H1 (cell line): ENCODE results near the gene CLDN16. TPM values are rescaled to one million over a fixed set of nuclear protein-coding genes. Genes with fewer than 3 reads are reported as not detected.

Experiments used
- CTCF ChIA-PET: fragments of 300-600 bp; sonication (Branson Sonifier 250); formaldehyde crosslinking; loops from one replicate; lab custom pipeline; 2021; ENCODE audit not compliant: partially characterized antibody; lab: Charles Lee
- POLR2A ChIA-PET: fragments of 300-600 bp; sonication (Branson Sonifier 250); formaldehyde crosslinking; loops from one replicate; lab custom pipeline; 2021; ENCODE audit warnings: inconsistent platforms; ENCODE audit not compliant: partially characterized antibody; lab: Charles Lee
- DNase-seq, 2 experiments: peaks; one replicate each; pipeline versions ENCODE4 v3.0.0 to v3.0.0-alpha.2; 2010 to 2022; ENCODE audit warnings: low spot score in 2 of 2, low read depth in 1 of 2, mixed read lengths in 1 of 2
- FAIRE-seq: peaks from 2 replicates; lab custom pipeline; 2011; peaks lifted over from hg19 to GRCh38; lab: Jason Lieb, UNC
- H2AFZ ChIP-seq: 2 replicates; pipeline ENCODE4 v1.8.1; 2012; ENCODE audit warnings: low read length, inconsistent platforms
- H2AK5ac ChIP-seq: 2 replicates; pipeline ENCODE4 v1.6.1; 2013; ENCODE audit warnings: low read depth, low read length
- H2BK120ac ChIP-seq: replicated peaks from 2 replicates; pipeline ENCODE3; 2013; ENCODE audit warnings: low read depth, low read length, inconsistent platforms
- H2BK12ac ChIP-seq: 2 replicates; pipeline ENCODE4 v1.6.1; 2013; ENCODE audit warnings: low read depth, low read length
- H2BK15ac ChIP-seq: 2 replicates; pipeline ENCODE4 v1.6.1; 2013; ENCODE audit warnings: low read length
- H2BK20ac ChIP-seq: 2 replicates; pipeline ENCODE4 v1.6.1; 2013; ENCODE audit warnings: low read length
- H2BK5ac ChIP-seq: 2 replicates; pipeline ENCODE4 v1.6.1; 2013; ENCODE audit warnings: low read depth, low read length
- H3K14ac ChIP-seq: 2 replicates; pipeline ENCODE4 v1.6.1; 2013; ENCODE audit warnings: inconsistent platforms; ENCODE audit not compliant: insufficient read length
- H3K18ac ChIP-seq: 2 replicates; pipeline ENCODE4 v1.6.1; 2013; ENCODE audit warnings: low read length; ENCODE audit errors: extremely low read depth
- H3K23ac ChIP-seq: 2 replicates; pipeline ENCODE4 v1.6.1; 2013; ENCODE audit warnings: inconsistent platforms; ENCODE audit not compliant: insufficient read length
- H3K23me2 ChIP-seq: 2 replicates; pipeline ENCODE4 v1.6.1; 2013; ENCODE audit warnings: low read depth, low read length
- H3K27ac ChIP-seq: 2 replicates; pipeline ENCODE4 v1.6.1; 2011; ENCODE audit warnings: low read depth, low read length, inconsistent platforms
- H3K27me3 ChIP-seq, 4 experiments: replicated peaks in 1 of 4; 1 replicate in 1 of 4; 2 replicates in 3 of 4; pipeline versions ENCODE4 v1.6.1 to v1.8.1; 2011 to 2013; ENCODE audit warnings: low read length in 3 of 4, mild to moderate bottlenecking in 3 of 4, inconsistent platforms in 2 of 4, mixed read lengths in 2 of 4, moderate library complexity in 1 of 4; ENCODE audit not compliant: control insufficient read depth in 3 of 4, insufficient read depth in 3 of 4; ENCODE audit errors: extremely low read depth in 1 of 4
- H3K36me3 ChIP-seq, 4 experiments: 2 replicates each; pipeline versions ENCODE4 v1.6.1 to v1.8.1; 2011 to 2013; ENCODE audit warnings: mild to moderate bottlenecking in 4 of 4, low read length in 3 of 4, moderate library complexity in 2 of 4, control low read depth in 1 of 4, inconsistent platforms in 1 of 4; ENCODE audit not compliant: insufficient read depth in 4 of 4, control insufficient read depth in 2 of 4
- H3K4ac ChIP-seq: replicated peaks from 2 replicates; pipeline ENCODE3; 2013; ENCODE audit warnings: low read length, low read depth, mixed read lengths, inconsistent platforms; ENCODE audit not compliant: insufficient read length
- H3K4me1 ChIP-seq, 4 experiments: replicated peaks in 1 of 4; 1 replicate in 1 of 4; 2 replicates in 3 of 4; pipeline versions ENCODE4 v1.6.1 to v1.8.1; 2011 to 2013; ENCODE audit warnings: low read length in 3 of 4, inconsistent platforms in 2 of 4, mixed read lengths in 1 of 4; ENCODE audit not compliant: insufficient read depth in 4 of 4, control insufficient read depth in 3 of 4
- H3K4me2 ChIP-seq, 2 experiments: 2 replicates each; pipeline versions ENCODE4 v1.6.1 to v1.8.1; 2011 to 2013; ENCODE audit warnings: low read depth in 2 of 2, low read length in 2 of 2, control low read depth in 1 of 2, inconsistent platforms in 1 of 2, mild to moderate bottlenecking in 1 of 2; ENCODE audit not compliant: insufficient read depth in 1 of 2
- H3K4me3 ChIP-seq, 4 experiments: fragments of 200-600, 300-600 bp in 1 of 4; sonication (generic), shearing (Covaris generic), sonication (Bioruptor Twin) in 1 of 4; 2 replicates each; pipeline versions ENCODE4 v1.5.1 to v1.8.1; 2011 to 2016; ENCODE audit warnings: low read length in 4 of 4, low read depth in 3 of 4, control low read depth in 2 of 4, inconsistent platforms in 2 of 4, mild to moderate bottlenecking in 2 of 4, mixed read lengths in 1 of 4, moderate library complexity in 1 of 4; ENCODE audit not compliant: insufficient read depth in 2 of 4; ENCODE audit errors: extremely low read depth in 1 of 4
- H3K56ac ChIP-seq: replicated peaks from 2 replicates; pipeline ENCODE3; 2013; ENCODE audit warnings: low read depth, mild to moderate bottlenecking, mixed read lengths, low read length, inconsistent platforms; ENCODE audit not compliant: insufficient read length
- H3K79me1 ChIP-seq: 2 replicates; pipeline ENCODE4 v1.6.1; 2013; ENCODE audit warnings: low read depth, low read length, control low read depth
- H3K79me2 ChIP-seq, 2 experiments: 2 replicates each; pipeline versions ENCODE4 v1.6.1 to v1.8.1; 2012 to 2013; ENCODE audit warnings: low read length in 2 of 2, mild to moderate bottlenecking in 2 of 2, inconsistent platforms in 1 of 2; ENCODE audit not compliant: insufficient read depth in 2 of 2, control insufficient read depth in 1 of 2
- H3K9ac ChIP-seq, 4 experiments: replicated peaks in 1 of 4; 1 replicate in 1 of 4; 2 replicates in 3 of 4; pipeline versions ENCODE4 v1.6.1 to v1.8.1; 2011 to 2013; ENCODE audit warnings: low read depth in 3 of 4, low read length in 3 of 4, control low read depth in 2 of 4, mild to moderate bottlenecking in 2 of 4, moderate library complexity in 2 of 4, inconsistent platforms in 1 of 4; ENCODE audit errors: extremely low read depth in 1 of 4
- H3K9me3 ChIP-seq, 2 experiments: 2 replicates each; pipeline versions ENCODE4 v1.6.1 to v1.8.1; 2012 to 2013; ENCODE audit warnings: mild to moderate bottlenecking in 2 of 2, moderate library complexity in 2 of 2, control low read depth in 1 of 2, inconsistent platforms in 1 of 2, low read depth in 1 of 2, low read length in 1 of 2, mixed read lengths in 1 of 2; ENCODE audit not compliant: insufficient read depth in 2 of 2
- H4K20me1 ChIP-seq, 2 experiments: replicated peaks in 1 of 2; 2 replicates each; pipeline versions ENCODE3 to v1.8.1; 2011 to 2013; ENCODE audit warnings: inconsistent platforms in 2 of 2, low read length in 2 of 2, mild to moderate bottlenecking in 1 of 2; ENCODE audit not compliant: insufficient read depth in 2 of 2, control insufficient read depth in 1 of 2
- H4K5ac ChIP-seq: 2 replicates; pipeline ENCODE4 v1.6.1; 2013; ENCODE audit warnings: low read length, low read depth, mixed read lengths, inconsistent platforms; ENCODE audit not compliant: insufficient read length
- H4K8ac ChIP-seq: 2 replicates; pipeline ENCODE4 v1.8.0; 2013; ENCODE audit warnings: mild to moderate bottlenecking, moderate library complexity, low read length, inconsistent platforms; ENCODE audit not compliant: insufficient read depth; ENCODE audit errors: extremely low read depth
- H4K91ac ChIP-seq: replicated peaks from 2 replicates; pipeline ENCODE3; 2013; ENCODE audit warnings: low read length, mixed read lengths, inconsistent platforms; ENCODE audit not compliant: insufficient read length
- ATF2 ChIP-seq: IDR thresholded peaks from 2 replicates; pipeline ENCODE4 v1.6.1; 2012; ENCODE audit warnings: low read length, inconsistent platforms
- CEBPB ChIP-seq: IDR thresholded peaks from 2 replicates; pipeline ENCODE4 v1.6.1; 2012; ENCODE audit warnings: low read depth, low read length
- CHD2 ChIP-seq: IDR thresholded peaks from 2 replicates; pipeline ENCODE4 v1.6.1; 2012; ENCODE audit warnings: low read length, improper control_type of control experiment
- GTF2F1 ChIP-seq: IDR thresholded peaks from 2 replicates; pipeline ENCODE4 v1.6.1; 2012; ENCODE audit warnings: low read depth, low read length, improper control_type of control experiment, borderline replicate concordance
- POU5F1 ChIP-seq: IDR thresholded peaks from 2 replicates; pipeline ENCODE4 v1.6.1; 2011; ENCODE audit warnings: low read depth, mild to moderate bottlenecking, low read length, moderate library complexity
- RAD21 ChIP-seq, 2 experiments: IDR thresholded peaks in 1 of 2; conservative IDR thresholded peaks in 1 of 2; 2 replicates each; pipeline ENCODE4 v1.6.1; 2011; ENCODE audit warnings: low read depth in 2 of 2, low read length in 2 of 2, improper control_type of control experiment in 1 of 2, inconsistent platforms in 1 of 2, mild to moderate bottlenecking in 1 of 2, moderate library complexity in 1 of 2
- WGBS, 2 experiments: shearing (Covaris generic) in 1 of 2; methylation state at CpG; one replicate each; pipeline versions ENCODE4 v1.1.6 to v1.1.7; 2013 to 2015; ENCODE audit warnings: low lambda C conversion rate in 2 of 2, mixed read lengths in 2 of 2, inconsistent platforms in 1 of 2, low coverage in 1 of 2, missing lambda C conversion rate in 1 of 2; ENCODE audit not compliant: insufficient replicate concordance in 2 of 2, insufficient coverage in 1 of 2, insufficient read length in 1 of 2; ENCODE audit errors: extremely low coverage in 1 of 2, missing lambda C conversion rate in 1 of 2; 5-methylcytosine and 5-hydroxymethylcytosine counted together
- polyA plus RNA-seq, 7 experiments: library from polyadenylated mRNA; depleted of rRNA in 3 of 7; stranded (reverse) in 5 of 7; unstranded in 2 of 7; fragments of >200 nt in 5 of 7; fragments of 200-250 nt in 2 of 7; gene quantifications; 1 replicate in 5 of 7; 2 replicates in 1 of 7; 4 replicates in 1 of 7; pipeline versions ENCODE4 v1.2.1 to v1.2.3, GENCODE V29; 2011 to 2013; ENCODE audit warnings: missing spikeins in 2 of 7, mixed read lengths in 2 of 7
- total RNA-seq: library from RNA; stranded (reverse); fragmentation: NEBNext Ultra II Directional; extraction: Animal tissue kit (Norgen Biotek cat#: 25700); gene quantifications from 2 replicates; pipeline ENCODE4 v1.2.1, GENCODE V29; 2021

CLDN16 gene
- total and polyA plus RNA-seq, 2 of the 8 experiments (the other 6 are each of a cell fraction or from before 2014, with no cell fraction given) = not detected

GRCh38 chr3:190424478-190425439, 36.8 kb downstream of the CLDN16 start:
- Histone ChIP-seq H3K36me3 (no peaks in the 10 kb centered on the region), H4K5ac (no peak overlapping the region), H3K9ac (no peak overlapping the region), H3K18ac (no peak overlapping the region), H3K9me3 (no peaks in the 10 kb centered on the region), H2BK12ac (no peak overlapping the region), H3K27ac (no peak overlapping the region), H3K56ac (no peak overlapping the region), H3K27me3 (no peaks in the 10 kb centered on the region), H3K79me2 (no peaks in the 10 kb centered on the region), H2BK5ac (no peak overlapping the region), H3K14ac (no peak overlapping the region), H3K23me2 (no peaks in the 10 kb centered on the region), H2BK15ac (no peak overlapping the region), H2BK20ac (no peak overlapping the region), H2AFZ (no peak overlapping the region), H2AK5ac (no peak overlapping the region), H4K20me1 (no peaks in the 10 kb centered on the region), H3K23ac (no peak overlapping the region), H4K8ac (no peak overlapping the region), H3K4me2 (no peak overlapping the region), H3K4ac (no peak overlapping the region), H2BK120ac (no peak overlapping the region), H3K4me1 (no peaks in the 10 kb centered on the region), H4K91ac (no peak overlapping the region), H3K79me1 (no peaks in the 10 kb centered on the region), H3K4me3 (no peak overlapping the region)
- CTCF ChIA-PET = interaction anchor here (0.6 to 4.3 kb wide), 26 partner anchors 8 to 478 kb away, joined by 3 to 22 read pairs (median 4); partner anchors contain the start of genes CLDN1 and CLDN16
- peak; percentile 43 to 79 for DNase-seq
- peak; percentile 90 for FAIRE-seq
- 44% methylated on average over 16 of the region's 16 CpGs; no CpG with 5 or more reads in 1 of the 2 experiments for WGBS, 2 experiments
- POLR2A ChIA-PET = no interaction called here
- TF ChIP-seq RAD21 (IDR thresholded peaks at IDR 0.05 in 1 of 2, conservative IDR thresholded peaks at IDR 0.05 in 1 of 2; ENCODE audit: low read depth in 2 of 2, low read length in 2 of 2) (peak; percentile 66 to 72), CEBPB (peak; percentile 39; the same call in 1 of the 2 replicates), GTF2F1 (no peak), ATF2 (0 out of 2 replicates have a peak, but pooled peaks have one; percentile 67), POU5F1 (0 out of 2 replicates have a peak, but pooled peaks have one; percentile 20), CHD2 (no peak)
